ENCODE results near the gene ATMIN. TPM values are rescaled to one million over a fixed set of nuclear protein-coding genes. Genes with fewer than 3 reads are reported as not detected.

ATMIN gene
- total and polyA plus RNA-seq, 2 donors (not counting 1 experiment from before 2014, with no cell fraction given): 43.8 to 52.8 TPM

DNA sequence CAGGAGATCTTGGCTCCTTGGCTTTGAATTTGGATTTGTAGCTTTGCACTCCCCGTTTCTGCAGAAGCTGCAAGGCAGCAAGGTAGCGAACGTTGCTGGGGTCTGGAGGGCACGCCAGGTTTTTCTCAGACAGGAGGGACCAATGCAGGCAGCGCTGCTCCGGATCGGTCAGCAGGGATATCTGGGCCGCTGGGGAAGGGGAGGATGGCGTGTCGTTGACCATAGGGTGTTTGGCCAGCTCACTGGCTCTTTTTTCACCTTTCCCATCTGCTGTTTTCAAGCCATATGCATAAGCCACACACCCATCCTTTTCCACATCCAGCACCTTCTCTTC is 25.6 kb downstream of the ATMIN start:
- H3K4me3 ChIP-seq (replicated peaks in 1 of 4; ENCODE audit: control extremely low read depth in 1 of 4, insufficient read depth in 1 of 4, low read depth in 3 of 4, low read length in 4 of 4): no peak overlapping the region
- no peak for TF ChIP-seq EZH2 (IDR thresholded peaks at IDR 0.05; ENCODE audit: low read length, missing control alignments)
- no peaks in the 10 kb centered on the region for H3K9me3 ChIP-seq (ENCODE audit: control insufficient read depth, insufficient read depth, low read depth, low read length)
- H3K27me3 ChIP-seq (ENCODE audit: control insufficient read depth, insufficient read depth, low read length): no peaks in the 10 kb centered on the region
- no peaks in the 10 kb centered on the region for H3K4me1 ChIP-seq (ENCODE audit: control insufficient read depth, extremely low read depth, insufficient read depth, low read length)
- no peak overlapping the region for H3K4me2 ChIP-seq (ENCODE audit: extremely low read depth, insufficient read depth, low read length)
- H3K79me2 ChIP-seq (ENCODE audit: control insufficient read depth, insufficient read depth, low read length): no peaks in the 10 kb centered on the region
- H3K27ac ChIP-seq (ENCODE audit: insufficient read depth, low read length): no peak overlapping the region
- H3K36me3 ChIP-seq (ENCODE audit: control insufficient read depth, insufficient read depth, low read length): no peaks in the 10 kb centered on the region
- no peaks in the 10 kb centered on the region for H4K20me1 ChIP-seq (ENCODE audit: control insufficient read depth, extremely low read depth, insufficient read depth, low read length)
- no peak overlapping the region for H2AFZ ChIP-seq (ENCODE audit: low read length)
- H3K9ac ChIP-seq (ENCODE audit: insufficient read depth, low read length): no peak overlapping the region
- DNase-seq (ENCODE audit: low read depth in 2 of 2): no peak

- no peak for DNase-seq (ENCODE audit: low read depth in 2 of 2)
- Histone ChIP-seq H3K27ac (ENCODE audit: insufficient read depth, low read length) (no peak overlapping the region), H2AFZ (ENCODE audit: low read length) (no peak overlapping the region), H3K9ac (ENCODE audit: insufficient read depth, low read length) (no peak overlapping the region), H3K4me3 (replicated peaks in 1 of 4; ENCODE audit: control extremely low read depth in 1 of 4, insufficient read depth in 1 of 4, low read depth in 3 of 4, low read length in 4 of 4) (no peak overlapping the region), H3K9me3 (ENCODE audit: control insufficient read depth, insufficient read depth, low read depth, low read length) (no peaks in the 10 kb centered on the region), H3K27me3 (ENCODE audit: control insufficient read depth, insufficient read depth, low read length) (no peaks in the 10 kb centered on the region), H3K4me2 (ENCODE audit: extremely low read depth, insufficient read depth, low read length) (no peak overlapping the region), H3K4me1 (ENCODE audit: control insufficient read depth, extremely low read depth, insufficient read depth, low read length) (no peaks in the 10 kb centered on the region), H4K20me1 (ENCODE audit: control insufficient read depth, extremely low read depth, insufficient read depth, low read length) (no peaks in the 10 kb centered on the region), H3K79me2 (ENCODE audit: control insufficient read depth, insufficient read depth, low read length) (no peaks in the 10 kb centered on the region), H3K36me3 (ENCODE audit: control insufficient read depth, insufficient read depth, low read length) (no peaks in the 10 kb centered on the region)
- no peak for TF ChIP-seq EZH2 (IDR thresholded peaks at IDR 0.05; ENCODE audit: low read length, missing control alignments)
- TF ChIP-seq, protein P1, sequence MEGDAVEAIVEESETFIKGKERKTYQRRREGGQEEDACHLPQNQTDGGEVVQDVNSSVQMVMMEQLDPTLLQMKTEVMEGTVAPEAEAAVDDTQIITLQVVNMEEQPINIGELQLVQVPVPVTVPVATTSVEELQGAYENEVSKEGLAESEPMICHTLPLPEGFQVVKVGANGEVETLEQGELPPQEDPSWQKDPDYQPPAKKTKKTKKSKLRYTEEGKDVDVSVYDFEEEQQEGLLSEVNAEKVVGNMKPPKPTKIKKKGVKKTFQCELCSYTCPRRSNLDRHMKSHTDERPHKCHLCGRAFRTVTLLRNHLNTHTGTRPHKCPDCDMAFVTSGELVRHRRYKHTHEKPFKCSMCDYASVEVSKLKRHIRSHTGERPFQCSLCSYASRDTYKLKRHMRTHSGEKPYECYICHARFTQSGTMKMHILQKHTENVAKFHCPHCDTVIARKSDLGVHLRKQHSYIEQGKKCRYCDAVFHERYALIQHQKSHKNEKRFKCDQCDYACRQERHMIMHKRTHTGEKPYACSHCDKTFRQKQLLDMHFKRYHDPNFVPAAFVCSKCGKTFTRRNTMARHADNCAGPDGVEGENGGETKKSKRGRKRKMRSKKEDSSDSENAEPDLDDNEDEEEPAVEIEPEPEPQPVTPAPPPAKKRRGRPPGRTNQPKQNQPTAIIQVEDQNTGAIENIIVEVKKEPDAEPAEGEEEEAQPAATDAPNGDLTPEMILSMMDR (conservative IDR thresholded peaks at IDR 0.05 in 1 of 2, IDR thresholded peaks at IDR 0.05 in 1 of 2; ENCODE audit: low read depth in 1 of 2, low read length in 2 of 2): no peak
These were observed 26.4 kb downstream of the ATMIN start for GRCh38 chr16:81061871-81062608.

- no peak overlapping the region for H3K27ac ChIP-seq (ENCODE audit: insufficient read depth, low read length)
- no peaks in the 10 kb centered on the region for H3K4me1 ChIP-seq (ENCODE audit: control insufficient read depth, extremely low read depth, insufficient read depth, low read length)
- H3K79me2 ChIP-seq (ENCODE audit: control insufficient read depth, insufficient read depth, low read length): no peaks in the 10 kb centered on the region
- H3K9ac ChIP-seq (ENCODE audit: insufficient read depth, low read length): no peak overlapping the region
- no peaks in the 10 kb centered on the region for H3K36me3 ChIP-seq (ENCODE audit: control insufficient read depth, insufficient read depth, low read length)
- H3K4me3 ChIP-seq (replicated peaks in 1 of 4; ENCODE audit: control extremely low read depth in 1 of 4, insufficient read depth in 1 of 4, low read depth in 3 of 4, low read length in 4 of 4): no peak overlapping the region
- no peaks in the 10 kb centered on the region for H4K20me1 ChIP-seq (ENCODE audit: control insufficient read depth, extremely low read depth, insufficient read depth, low read length)
- H3K9me3 ChIP-seq (ENCODE audit: control insufficient read depth, insufficient read depth, low read depth, low read length): no peaks in the 10 kb centered on the region
- TF ChIP-seq, protein P1 (conservative IDR thresholded peaks at IDR 0.05 in 1 of 2, IDR thresholded peaks at IDR 0.05 in 1 of 2; ENCODE audit: low read depth in 1 of 2, low read length in 2 of 2): no peak
- no peak for TF ChIP-seq EZH2 (IDR thresholded peaks at IDR 0.05; ENCODE audit: low read length, missing control alignments)
- H2AFZ ChIP-seq (ENCODE audit: low read length): no peak overlapping the region
- no peak overlapping the region for H3K4me2 ChIP-seq (ENCODE audit: extremely low read depth, insufficient read depth, low read length)
- H3K27me3 ChIP-seq (ENCODE audit: control insufficient read depth, insufficient read depth, low read length): no peaks in the 10 kb centered on the region
- no peak for DNase-seq (ENCODE audit: low read depth in 2 of 2)
These were observed 31.0 kb downstream of the ATMIN start for GRCh38 chr16:81066681-81067080.
